C4-2B (cell line): ENCODE measurements around the gene GRK6.

Experiments used
- H3K27ac ChIP-seq: fragments of 450-650 bp; 2 replicates; pipeline ENCODE4 v1.5.1; 2017
- ZFX ChIP-seq: fragments of 450-650 bp; IDR thresholded peaks from 2 replicates; pipeline ENCODE4 v1.6.1; 2017
- TF ChIP-seq, protein P1 (sequence below): fragments of 450-650 bp; conservative IDR thresholded peaks from 2 replicates; pipeline ENCODE4 v1.5.1; 2017; ENCODE audit warnings: mild to moderate bottlenecking

Gene GRK6

DNA sequence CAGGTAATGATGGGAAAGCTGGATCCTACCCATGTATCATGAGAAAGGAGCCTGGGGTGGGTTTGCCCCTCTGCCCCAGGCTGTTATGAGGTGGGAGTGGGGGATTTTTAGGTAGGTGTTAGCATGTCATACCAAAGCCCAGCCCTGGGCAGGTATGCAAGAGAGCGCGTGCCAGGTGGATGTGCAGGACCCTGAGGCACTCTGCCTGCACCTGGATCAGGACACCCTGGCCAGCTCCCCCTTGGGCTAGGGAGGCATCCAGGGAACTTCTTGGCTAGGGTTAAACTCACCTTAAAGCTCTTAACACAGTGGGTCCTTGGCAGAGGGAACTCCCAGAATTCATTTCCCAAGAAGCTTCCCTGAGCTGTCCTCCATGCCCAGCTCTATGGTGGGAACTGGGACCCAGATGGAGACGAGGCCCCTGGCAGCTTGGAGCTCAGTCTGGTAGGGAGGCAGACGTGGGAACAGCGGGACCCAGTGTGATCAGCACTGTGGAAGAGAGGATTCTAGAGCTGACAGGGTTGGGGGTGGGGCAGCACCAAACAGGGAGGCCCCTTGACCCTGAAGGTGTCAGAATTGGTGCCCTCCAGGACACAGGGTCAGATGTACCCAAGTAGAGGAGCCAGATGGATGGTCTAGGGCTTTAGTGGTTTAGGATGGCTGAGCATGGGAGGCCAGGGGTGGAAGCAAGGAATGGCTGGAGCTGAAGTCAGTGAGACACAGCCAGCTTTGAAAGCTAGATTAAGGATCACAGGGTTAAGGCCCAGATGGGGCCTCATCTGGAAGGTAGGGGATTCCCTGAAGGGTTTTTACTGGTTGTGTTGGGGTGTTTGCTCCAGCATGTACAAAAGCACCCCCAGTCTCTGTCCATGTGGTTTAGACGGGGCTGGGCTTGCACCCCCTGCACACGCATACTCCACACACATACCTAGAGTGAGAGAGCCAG lies 17.9 kb downstream of the GRK6 start:
- TF ChIP-seq, protein P1, sequence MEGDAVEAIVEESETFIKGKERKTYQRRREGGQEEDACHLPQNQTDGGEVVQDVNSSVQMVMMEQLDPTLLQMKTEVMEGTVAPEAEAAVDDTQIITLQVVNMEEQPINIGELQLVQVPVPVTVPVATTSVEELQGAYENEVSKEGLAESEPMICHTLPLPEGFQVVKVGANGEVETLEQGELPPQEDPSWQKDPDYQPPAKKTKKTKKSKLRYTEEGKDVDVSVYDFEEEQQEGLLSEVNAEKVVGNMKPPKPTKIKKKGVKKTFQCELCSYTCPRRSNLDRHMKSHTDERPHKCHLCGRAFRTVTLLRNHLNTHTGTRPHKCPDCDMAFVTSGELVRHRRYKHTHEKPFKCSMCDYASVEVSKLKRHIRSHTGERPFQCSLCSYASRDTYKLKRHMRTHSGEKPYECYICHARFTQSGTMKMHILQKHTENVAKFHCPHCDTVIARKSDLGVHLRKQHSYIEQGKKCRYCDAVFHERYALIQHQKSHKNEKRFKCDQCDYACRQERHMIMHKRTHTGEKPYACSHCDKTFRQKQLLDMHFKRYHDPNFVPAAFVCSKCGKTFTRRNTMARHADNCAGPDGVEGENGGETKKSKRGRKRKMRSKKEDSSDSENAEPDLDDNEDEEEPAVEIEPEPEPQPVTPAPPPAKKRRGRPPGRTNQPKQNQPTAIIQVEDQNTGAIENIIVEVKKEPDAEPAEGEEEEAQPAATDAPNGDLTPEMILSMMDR, result no peak
- TF ChIP-seq ZFX, result no peak
- no peak overlapping the region for H3K27ac ChIP-seq

DNA sequence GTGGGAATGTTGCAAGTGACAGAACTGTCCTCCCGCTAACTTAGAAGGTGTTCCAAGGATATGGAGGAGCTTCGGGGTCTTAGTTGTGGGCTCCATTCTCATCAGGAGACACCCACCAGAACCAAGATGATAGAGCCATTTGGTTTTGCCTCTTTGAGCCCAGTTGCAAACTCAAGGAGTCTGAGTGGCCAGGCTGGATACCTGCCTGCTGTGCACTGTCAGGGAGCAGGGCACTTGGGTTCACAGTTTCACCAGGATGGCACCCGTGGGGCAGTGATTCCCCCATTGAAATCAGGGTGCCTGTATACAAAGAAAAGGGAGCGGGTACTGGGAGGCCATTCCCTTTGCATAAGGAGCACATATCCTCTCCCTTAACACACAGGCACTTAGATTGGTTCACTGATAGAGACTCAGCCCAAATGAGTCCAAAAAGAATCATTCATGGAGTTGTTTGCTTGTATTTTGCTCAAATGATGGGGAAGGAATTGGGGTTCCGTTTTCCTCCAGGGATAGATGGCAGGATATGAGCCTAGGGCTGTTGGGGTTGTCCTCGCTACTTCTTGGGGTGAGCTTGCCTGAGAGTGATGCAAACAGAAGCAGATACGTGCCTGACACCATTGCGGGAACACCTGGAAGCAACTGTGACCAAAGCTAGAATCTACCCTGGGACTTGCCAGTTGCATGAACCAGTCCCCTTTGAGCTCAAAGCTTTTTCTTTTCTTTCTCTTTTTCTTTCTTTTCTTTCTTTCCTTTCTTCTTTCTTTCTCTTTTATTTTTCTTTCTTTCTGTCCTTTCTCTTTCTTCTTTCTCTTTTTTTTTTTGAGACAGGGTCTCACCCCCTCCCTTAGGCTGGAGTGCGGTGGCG lies 18.8 kb downstream of the GRK6 start:
- TF ChIP-seq, protein P1, result no peak
- no peak for TF ChIP-seq ZFX
- peak overlapping the region; percentile 94 for H3K27ac ChIP-seq

DNA sequence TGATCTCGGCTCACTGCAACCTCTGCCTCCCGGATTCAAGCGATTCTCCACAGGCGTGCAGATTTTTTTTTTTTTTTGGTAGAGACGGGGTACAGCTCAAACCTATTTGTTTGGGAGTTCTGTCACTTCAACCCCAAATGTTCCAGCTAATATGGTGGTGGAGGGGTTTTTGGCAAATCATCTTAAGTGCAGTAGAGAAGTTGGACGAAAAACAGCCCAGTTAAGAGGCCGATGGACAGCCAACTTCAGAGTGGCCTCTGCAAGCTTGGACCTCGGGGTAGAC lies 19.4 kb downstream of the GRK6 start:
- H3K27ac ChIP-seq, result peak overlapping the region; percentile 94
- TF ChIP-seq, protein P1, result no peak
- no peak for TF ChIP-seq ZFX

DNA sequence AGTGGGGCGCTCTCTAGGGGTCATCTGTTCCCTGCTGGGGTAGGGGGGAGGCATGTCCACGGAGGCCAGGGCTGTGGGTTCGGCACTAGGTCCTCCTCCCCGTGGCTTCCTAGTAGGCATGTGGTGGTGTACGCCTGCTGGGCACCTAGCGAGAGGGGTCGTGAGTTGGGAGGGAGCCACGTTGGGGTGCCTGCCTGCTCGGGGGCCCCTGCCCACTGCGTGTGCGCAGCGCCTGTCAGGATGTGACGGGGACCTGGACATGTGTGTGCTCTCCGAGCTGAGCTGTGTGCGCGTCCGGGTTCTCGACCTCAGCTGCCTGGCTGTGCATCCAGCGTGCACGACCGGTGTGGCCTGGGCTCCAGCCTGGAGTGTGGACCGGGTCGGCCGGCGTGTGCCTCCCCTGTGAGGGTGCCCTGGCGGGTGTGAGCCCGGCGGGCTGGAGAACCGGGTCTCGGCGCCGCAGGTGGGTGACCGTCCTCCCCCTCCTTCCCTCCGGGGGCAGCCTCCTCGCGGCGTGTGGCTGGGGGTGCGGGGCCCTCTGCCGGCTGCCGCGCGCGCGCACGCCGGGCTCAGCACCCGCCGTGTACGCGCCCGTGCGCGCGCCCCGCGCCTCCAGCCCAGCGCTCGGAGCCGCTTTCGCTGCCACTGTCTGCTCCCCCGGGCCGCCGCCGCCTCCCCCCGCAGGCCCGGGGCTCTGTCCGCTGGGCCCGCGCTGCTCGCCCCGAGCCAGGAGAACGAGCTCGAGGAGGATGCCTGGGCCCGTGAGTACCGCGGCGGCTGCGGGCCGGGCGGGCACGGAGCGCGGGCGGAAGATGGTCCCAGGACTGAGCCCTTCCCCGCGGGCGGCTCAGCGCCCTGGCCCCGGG lies 20.0 kb downstream of the GRK6 start, which contains the start of gene PRR7:
Gene PRR7, plus strand, starts transcription at position 615 of the 866 bp plus-strand sequence. CDS start 8,254 bp downstream, outside the sequence.
- TF ChIP-seq, protein P1, result no peak
- TF ChIP-seq ZFX, result peak; percentile 49; the same call in 1 of the 2 replicates
- H3K27ac ChIP-seq, result peak within 1 kb of the TSS; percentile 94

DNA sequence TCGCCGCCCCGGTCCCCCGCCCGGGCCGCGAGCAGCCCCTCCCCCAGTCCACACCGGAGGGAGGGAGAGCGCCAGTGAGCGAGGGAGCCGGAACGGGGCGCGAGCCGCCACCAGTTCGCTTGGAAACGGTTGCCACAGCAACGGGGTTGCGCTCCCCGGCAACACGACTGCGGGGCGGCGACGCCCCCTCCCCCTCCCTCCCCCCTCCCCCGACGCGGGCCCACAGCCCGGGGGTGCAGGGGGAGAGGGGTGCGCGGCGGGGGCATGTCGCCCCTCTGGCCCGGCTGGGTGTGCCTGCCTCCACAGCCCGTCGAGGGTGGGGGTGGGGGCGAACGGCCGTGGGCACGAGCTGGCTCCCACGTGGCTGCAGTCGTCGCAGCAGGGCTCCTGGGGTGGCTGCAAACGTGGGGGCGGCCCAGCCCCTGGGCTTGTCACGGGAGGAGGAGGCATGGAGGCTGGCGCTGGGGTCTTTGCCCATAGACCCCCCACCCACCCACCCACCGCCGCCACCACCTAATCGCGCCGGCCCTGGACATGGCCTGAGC lies 20.7 kb downstream of the GRK6 start:
- TF ChIP-seq ZFX, result 0 out of 2 replicates have a peak, but pooled peaks have one; percentile 0
- TF ChIP-seq, protein P1, result no peak
- H3K27ac ChIP-seq, result peak overlapping the region; percentile 94

DNA sequence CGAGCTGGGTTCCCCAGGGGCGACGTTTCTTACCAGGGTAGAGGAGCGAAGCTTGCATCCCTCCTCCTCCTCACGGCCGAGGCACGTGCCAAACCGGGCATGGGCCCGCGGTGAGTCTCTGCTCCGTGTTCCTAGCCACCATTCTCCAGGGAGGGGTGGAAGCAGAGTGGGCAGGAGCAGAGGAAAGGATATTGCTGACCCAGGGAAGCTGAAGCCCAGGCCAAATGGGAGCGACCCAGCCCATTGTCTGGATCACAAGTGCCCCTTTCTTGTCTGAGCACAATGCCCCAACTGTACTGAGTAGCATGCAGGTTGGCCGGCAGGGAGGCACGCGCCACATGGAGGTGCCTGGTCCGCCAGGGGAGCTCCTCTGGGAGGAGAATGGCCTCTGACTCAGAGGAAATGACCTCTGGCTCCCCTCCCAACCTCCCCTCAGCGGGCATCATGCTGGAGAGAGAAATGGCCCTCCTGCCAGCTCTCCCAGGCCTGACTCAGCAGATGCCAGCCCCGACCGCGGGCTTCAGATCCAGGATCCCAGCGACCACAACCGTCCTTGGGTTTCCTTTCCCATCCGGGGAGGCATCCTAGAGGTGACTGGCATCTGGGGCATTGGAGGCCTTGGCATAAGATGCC lies 21.3 kb downstream of the GRK6 start:
- peak overlapping the region; percentile 94 for H3K27ac ChIP-seq
- TF ChIP-seq, protein P1, result no peak
- TF ChIP-seq ZFX, result no peak
